Immature natural killer cell (primary cell): ENCODE data around the gene CNTN5. TPM values are rescaled to one million over a fixed set of nuclear protein-coding genes. Genes with fewer than 3 reads are reported as not detected.

ENCODE experiments used
- DNase-seq, 3 donors: peaks; one replicate each; pipeline ENCODE4 v3.0.0; 2022; ENCODE audit warnings: mixed read lengths in 1 of 3
- H3K27ac Mint-ChIP-seq, 6 donors: one replicate each; pipeline ENCODE4 v1.8.0; 2020; ENCODE audit warnings: mixed read lengths in 6 of 6, mild to moderate bottlenecking in 5 of 6, inconsistent platforms in 4 of 6, moderate library complexity in 3 of 6
- H3K27me3 Mint-ChIP-seq, 3 donors: one replicate each; pipeline ENCODE4 v1.8.0; 2020 to 2021; ENCODE audit warnings: low read depth in 3 of 3, mild to moderate bottlenecking in 3 of 3, mixed read lengths in 3 of 3, moderate library complexity in 3 of 3, inconsistent platforms in 1 of 3
- H3K36me3 Mint-ChIP-seq, 3 donors: one replicate each; pipeline ENCODE4 v1.8.0; 2020; ENCODE audit warnings: mixed read lengths in 3 of 3, inconsistent platforms in 2 of 3, mild to moderate bottlenecking in 2 of 3
- H3K4me1 Mint-ChIP-seq, 2 donors: one replicate each; pipeline ENCODE4 v1.8.0; 2020; ENCODE audit warnings: inconsistent platforms in 2 of 2, mild to moderate bottlenecking in 2 of 2, mixed read lengths in 2 of 2, moderate library complexity in 1 of 2
- H3K4me3 Mint-ChIP-seq, 5 donors: one replicate each; pipeline ENCODE4 v1.8.0; 2020; ENCODE audit warnings: mild to moderate bottlenecking in 5 of 5, mixed read lengths in 5 of 5, inconsistent platforms in 3 of 5, moderate library complexity in 3 of 5
- H3K9me3 Mint-ChIP-seq, 6 donors: one replicate each; pipeline ENCODE4 v1.8.0; 2020; ENCODE audit warnings: mild to moderate bottlenecking in 6 of 6, mixed read lengths in 6 of 6, inconsistent platforms in 4 of 6, moderate library complexity in 3 of 6
- polyA plus RNA-seq, 3 donors: library from polyadenylated mRNA; unstranded; fragments of 300-500 nt; fragmentation: Illumina TruSeq; gene quantifications; one replicate each; pipeline ENCODE4 v1.2.3, GENCODE V29; 2021

The CNTN5 gene
- polyA plus RNA-seq, 3 donors from 2014 or later: not detected

- no peak for DNase-seq
- Mint-ChIP-seq H3K4me1 (no peaks in the 10 kb centered on the region), H3K36me3 (no peaks in the 10 kb centered on the region), H3K4me3 (no peak overlapping the region), H3K27ac (no peak overlapping the region), H3K27me3 (peaks cover 0 to 3% (median 1%) of the 10 kb centered on the region in 3 donors), H3K9me3 (peaks cover 1 to 35% (median 18%) of the 10 kb centered on the region in 6 donors)
These were observed 661.9 kb downstream of the CNTN5 start for GRCh38 chr11:99682646-99683045.

DNA sequence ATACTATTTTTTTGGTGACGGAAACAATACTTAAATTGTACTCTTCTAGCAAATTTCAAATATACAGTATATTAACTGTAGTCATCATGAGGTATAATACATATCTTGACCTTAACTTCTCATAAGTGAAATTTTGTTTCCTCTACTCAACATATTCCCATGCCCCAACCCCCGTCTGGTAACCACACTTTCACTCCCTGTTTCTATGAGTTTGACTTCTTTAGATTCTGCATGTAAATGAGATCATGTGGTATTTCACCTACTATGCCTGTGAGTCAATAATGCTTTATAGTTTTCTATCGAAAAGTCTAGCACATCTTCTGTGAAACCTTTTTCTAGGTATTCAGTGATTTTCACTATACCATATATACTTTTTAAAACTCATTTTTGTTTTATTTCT, 663.2 kb downstream of the CNTN5 start:
- no peak overlapping the region for H3K27ac Mint-ChIP-seq
- no peak for DNase-seq
- no peak overlapping the region for H3K4me3 Mint-ChIP-seq
- peaks cover 0 to 39% (median 25%) of the 10 kb centered on the region in 6 donors for H3K9me3 Mint-ChIP-seq
- peaks cover 0 to 3% (median 1%) of the 10 kb centered on the region in 3 donors for H3K27me3 Mint-ChIP-seq
- H3K4me1 Mint-ChIP-seq: no peaks in the 10 kb centered on the region
- no peaks in the 10 kb centered on the region for H3K36me3 Mint-ChIP-seq

DNA sequence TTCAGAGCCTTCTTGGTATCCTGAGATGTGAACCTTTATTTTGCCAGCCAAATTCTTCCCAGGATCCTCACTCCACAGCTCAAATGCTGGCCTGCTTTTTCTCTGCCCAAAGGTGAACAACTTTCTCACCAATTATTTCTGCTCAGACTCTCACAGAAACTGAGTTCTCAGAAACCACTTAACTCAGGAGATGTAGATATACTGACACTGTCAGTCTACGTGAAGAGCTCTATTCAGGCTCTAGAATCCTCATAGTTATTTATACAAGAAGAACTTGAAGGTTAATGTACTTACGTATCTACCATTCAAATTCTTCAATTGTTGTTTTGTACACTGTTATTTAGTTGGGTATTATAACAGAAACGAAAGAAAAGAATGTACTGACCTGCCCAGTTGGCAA, 666.1 kb downstream of the CNTN5 start:
- no peak for DNase-seq
- Mint-ChIP-seq H3K36me3 (no peaks in the 10 kb centered on the region), H3K4me1 (no peaks in the 10 kb centered on the region), H3K4me3 (no peak overlapping the region), H3K27me3 (peaks cover 0 to 3% (median 1%) of the 10 kb centered on the region in 3 donors), H3K27ac (no peak overlapping the region), H3K9me3 (peaks cover 6 to 64% (median 43%) of the 10 kb centered on the region in 6 donors)

GRCh38 chr11:99687320-99687719, 666.6 kb downstream of the CNTN5 start:
- no peaks in the 10 kb centered on the region for H3K36me3 Mint-ChIP-seq
- no peak for DNase-seq

DNA sequence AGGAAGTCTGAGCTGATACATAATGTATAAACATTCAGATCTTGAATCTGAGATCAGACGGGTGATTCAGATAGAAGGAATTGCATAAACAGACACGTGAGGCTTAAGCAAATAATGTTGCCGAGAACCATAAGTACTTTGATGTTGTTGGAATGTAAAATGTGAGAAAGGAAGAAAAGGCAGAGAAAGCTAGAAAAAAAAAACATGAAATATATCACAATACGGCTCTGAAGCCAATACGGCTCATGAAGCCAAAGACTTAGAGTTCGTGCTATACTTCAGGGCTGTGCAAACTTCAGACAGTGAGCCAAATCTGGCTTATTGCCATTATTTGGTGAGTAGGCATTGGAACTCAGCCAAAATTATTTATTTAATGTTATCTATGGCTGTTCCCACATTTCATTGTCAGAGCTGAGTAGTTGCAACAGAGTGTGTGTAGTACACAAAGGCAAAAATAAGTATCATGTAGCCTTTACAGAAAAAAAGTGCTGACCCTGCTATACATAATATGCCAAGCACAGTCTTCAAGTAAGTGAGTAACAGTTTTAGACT, 673.3 kb downstream of the CNTN5 start:
- no peak overlapping the region for H3K27ac Mint-ChIP-seq
- peaks cover 11 to 63% (median 37%) of the 10 kb centered on the region in 6 donors for H3K9me3 Mint-ChIP-seq
- H3K36me3 Mint-ChIP-seq: peaks cover 0 to 4% (median 3%) of the 10 kb centered on the region in 3 donors
- DNase-seq: no peak
- no peaks in the 10 kb centered on the region for H3K4me1 Mint-ChIP-seq
- peaks cover 0 to 2% (median 0%) of the 10 kb centered on the region in 3 donors for H3K27me3 Mint-ChIP-seq
- H3K4me3 Mint-ChIP-seq: no peak overlapping the region

More at GRCh38 chr11:99687320-99687719, 666.6 kb downstream of the CNTN5 start:
- Mint-ChIP-seq H3K27me3 (peaks cover 0 to 3% (median 1%) of the 10 kb centered on the region in 3 donors), H3K4me3 (no peak overlapping the region), H3K4me1 (no peaks in the 10 kb centered on the region), H3K27ac (no peak overlapping the region), H3K9me3 (peaks cover 6 to 64% (median 44%) of the 10 kb centered on the region in 6 donors)

GRCh38 chr11:99695106-99695505, 674.4 kb downstream of the CNTN5 start:
- Mint-ChIP-seq H3K4me1 (no peaks in the 10 kb centered on the region), H3K36me3 (peaks cover 0 to 4% (median 3%) of the 10 kb centered on the region in 3 donors), H3K4me3 (no peak overlapping the region), H3K27ac (no peak overlapping the region), H3K27me3 (peaks cover 0 to 2% (median 0%) of the 10 kb centered on the region in 3 donors), H3K9me3 (peaks cover 5 to 55% (median 30%) of the 10 kb centered on the region in 6 donors)
- no peak for DNase-seq

DNA sequence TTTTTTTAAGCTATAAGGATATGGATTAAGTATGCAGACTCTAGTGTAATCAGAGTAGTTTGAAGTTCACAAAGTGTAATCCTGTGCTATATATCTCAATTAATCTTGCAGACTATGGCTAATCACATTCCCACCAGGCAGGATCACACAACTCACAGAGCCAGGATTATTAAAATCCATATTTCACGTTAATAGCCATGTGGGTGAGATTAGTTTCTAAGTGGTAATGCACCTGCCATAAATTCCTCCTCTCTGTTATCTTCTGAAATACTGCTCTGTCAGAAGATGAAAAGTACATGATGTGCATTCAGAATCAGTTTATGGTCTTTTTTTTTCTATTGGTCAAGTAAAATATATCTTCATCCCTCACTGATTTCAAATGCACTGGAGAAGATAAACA, 686.1 kb downstream of the CNTN5 start:
- DNase-seq: no peak
- H3K36me3 Mint-ChIP-seq: no peaks in the 10 kb centered on the region
- peaks cover 2 to 37% (median 13%) of the 10 kb centered on the region in 6 donors for H3K9me3 Mint-ChIP-seq
- no peak overlapping the region for H3K4me3 Mint-ChIP-seq
- H3K27me3 Mint-ChIP-seq: peaks cover 0 to 2% (median 0%) of the 10 kb centered on the region in 3 donors
- no peak overlapping the region for H3K27ac Mint-ChIP-seq
- H3K4me1 Mint-ChIP-seq: no peaks in the 10 kb centered on the region

GRCh38 chr11:99708928-99709672, 688.4 kb downstream of the CNTN5 start:
- no peaks in the 10 kb centered on the region for H3K36me3 Mint-ChIP-seq
- DNase-seq: no peak

DNA sequence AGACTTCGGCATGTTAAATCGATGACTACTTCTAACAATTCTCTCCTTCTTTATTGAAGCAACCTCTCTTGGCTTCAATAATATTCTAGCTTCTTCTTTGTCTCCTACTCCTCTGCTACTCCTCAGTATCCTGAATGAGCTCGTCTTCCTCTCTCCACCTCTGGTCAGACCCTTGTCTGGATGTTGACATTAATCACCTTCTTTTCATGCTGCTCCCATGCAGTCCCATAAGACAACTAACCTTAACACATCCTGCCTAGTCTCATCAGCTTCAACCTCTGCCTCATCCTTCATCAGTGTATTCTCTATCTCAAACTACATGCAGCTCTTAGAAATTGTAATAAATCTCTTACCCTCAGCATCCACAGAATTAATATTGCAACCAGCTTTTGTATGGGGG, 695.6 kb downstream of the CNTN5 start:
- no peak overlapping the region for H3K4me3 Mint-ChIP-seq
- peaks cover 17 to 53% (median 32%) of the 10 kb centered on the region in 6 donors for H3K9me3 Mint-ChIP-seq
- DNase-seq: no peak
- H3K27ac Mint-ChIP-seq: no peak overlapping the region
- H3K4me1 Mint-ChIP-seq: no peaks in the 10 kb centered on the region
- H3K27me3 Mint-ChIP-seq: no peaks in the 10 kb centered on the region
- H3K36me3 Mint-ChIP-seq: no peaks in the 10 kb centered on the region

More at GRCh38 chr11:99708928-99709672, 688.4 kb downstream of the CNTN5 start:
- Mint-ChIP-seq H3K9me3 (peaks cover 10 to 47% (median 18%) of the 10 kb centered on the region in 6 donors), H3K4me3 (no peak overlapping the region), H3K27me3 (peaks cover 0 to 2% (median 0%) of the 10 kb centered on the region in 3 donors), H3K27ac (no peak overlapping the region), H3K4me1 (no peaks in the 10 kb centered on the region)

DNA sequence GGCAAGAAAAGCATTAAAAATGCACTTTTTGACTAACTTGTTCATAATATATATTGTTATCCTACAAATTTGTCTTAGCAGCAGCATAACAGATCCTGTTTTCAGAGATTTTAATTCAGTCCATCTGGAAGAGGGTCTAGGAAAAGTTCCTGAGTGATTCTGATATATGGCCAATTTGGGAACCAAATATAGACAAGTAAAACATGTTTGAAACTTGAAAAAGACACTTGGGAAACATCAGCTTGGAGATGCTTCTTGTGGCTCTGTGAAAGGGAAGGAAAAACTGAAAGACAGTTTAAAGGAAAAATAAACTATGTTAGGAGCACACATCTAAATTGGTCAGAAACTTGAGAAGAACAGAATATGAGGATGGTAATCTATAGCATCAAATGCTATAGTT, 697.5 kb downstream of the CNTN5 start:
- Mint-ChIP-seq H3K4me1 (no peaks in the 10 kb centered on the region), H3K36me3 (no peaks in the 10 kb centered on the region), H3K9me3 (peaks cover 11 to 42% (median 34%) of the 10 kb centered on the region in 6 donors), H3K27ac (no peak overlapping the region), H3K4me3 (no peak overlapping the region), H3K27me3 (peaks cover 0 to 2% (median 0%) of the 10 kb centered on the region in 3 donors)
- no peak for DNase-seq

GRCh38 chr11:99739464-99740089, 718.8 kb downstream of the CNTN5 start:
- Mint-ChIP-seq H3K27me3 (peaks cover 0 to 1% (median 0%) of the 10 kb centered on the region in 3 donors), H3K4me3 (no peak overlapping the region), H3K27ac (no peak overlapping the region), H3K4me1 (no peaks in the 10 kb centered on the region), H3K36me3 (no peaks in the 10 kb centered on the region), H3K9me3 (peaks cover 0 to 55% (median 15%) of the 10 kb centered on the region in 6 donors)
- DNase-seq: no peak

DNA sequence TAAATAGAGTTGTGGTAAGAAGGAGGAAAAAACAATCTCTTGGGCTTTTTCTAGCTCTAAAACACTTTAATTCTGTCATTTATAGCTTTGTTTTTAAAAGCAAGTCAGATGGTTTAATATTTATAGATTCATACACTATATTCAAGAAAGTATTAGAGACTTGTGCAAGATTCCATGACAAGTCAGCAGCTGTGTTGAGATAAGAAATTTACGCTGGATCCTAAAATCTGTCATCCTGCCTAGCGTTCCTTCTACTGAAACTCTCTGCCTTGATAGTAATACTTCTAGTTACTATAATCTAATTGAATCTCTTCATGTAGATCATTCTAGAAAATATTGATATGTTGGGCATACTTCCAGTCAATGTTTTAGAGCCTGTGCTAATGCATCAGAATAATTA, 721.8 kb downstream of the CNTN5 start:
- H3K36me3 Mint-ChIP-seq: no peaks in the 10 kb centered on the region
- H3K27ac Mint-ChIP-seq: no peak overlapping the region
- peaks cover 3 to 47% (median 12%) of the 10 kb centered on the region in 6 donors for H3K9me3 Mint-ChIP-seq
- no peaks in the 10 kb centered on the region for H3K4me1 Mint-ChIP-seq
- peaks cover 0 to 1% (median 0%) of the 10 kb centered on the region in 3 donors for H3K27me3 Mint-ChIP-seq
- DNase-seq: no peak
- no peak overlapping the region for H3K4me3 Mint-ChIP-seq

DNA sequence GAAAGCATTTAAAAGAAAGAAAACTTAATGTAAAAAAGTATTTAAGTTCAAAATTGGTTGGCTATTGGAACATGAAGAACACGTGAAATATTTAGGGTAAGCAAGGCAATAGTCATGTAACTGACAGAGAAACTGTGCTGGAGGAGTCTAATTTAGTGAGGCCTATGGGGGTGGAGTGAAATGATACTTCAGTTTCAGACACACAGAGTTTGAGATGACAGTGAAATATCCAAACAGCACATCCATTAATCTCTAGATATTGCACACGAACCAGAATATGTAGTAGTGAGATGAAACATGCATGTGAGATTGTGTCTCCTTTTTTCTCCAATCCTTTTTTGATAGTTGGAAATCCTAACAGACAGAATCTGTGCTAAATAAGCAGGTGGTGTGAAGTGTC, 739.0 kb downstream of the CNTN5 start:
- H3K4me3 Mint-ChIP-seq: no peak overlapping the region
- DNase-seq: no peak
- H3K27me3 Mint-ChIP-seq: no peaks in the 10 kb centered on the region
- peaks cover 6 to 34% (median 13%) of the 10 kb centered on the region in 6 donors for H3K9me3 Mint-ChIP-seq
- no peaks in the 10 kb centered on the region for H3K4me1 Mint-ChIP-seq
- H3K36me3 Mint-ChIP-seq: peaks cover 0 to 4% (median 0%) of the 10 kb centered on the region in 3 donors
- no peak overlapping the region for H3K27ac Mint-ChIP-seq

DNA sequence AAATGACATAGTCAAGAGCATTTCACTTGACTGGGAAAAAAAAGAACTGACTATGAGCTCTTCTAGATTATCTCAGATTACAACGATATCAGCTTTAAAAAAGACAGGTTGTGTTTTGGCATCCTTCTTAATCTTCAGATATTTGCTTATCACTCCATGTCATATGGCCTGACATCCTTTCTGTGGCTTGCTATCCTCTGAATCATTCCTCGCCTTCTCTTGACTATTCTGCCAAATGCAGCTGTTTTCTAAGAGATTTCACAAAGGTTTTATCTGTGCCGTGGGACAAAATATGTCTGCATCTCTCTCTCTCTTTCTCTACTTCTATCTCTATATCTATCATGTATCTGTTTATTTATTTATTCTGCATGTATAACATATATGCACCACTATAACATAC, 746.1 kb downstream of the CNTN5 start:
- Mint-ChIP-seq H3K27me3 (no peaks in the 10 kb centered on the region), H3K4me3 (no peak overlapping the region), H3K27ac (no peak overlapping the region), H3K9me3 (peaks cover 2 to 29% (median 14%) of the 10 kb centered on the region in 6 donors), H3K36me3 (no peaks in the 10 kb centered on the region), H3K4me1 (no peaks in the 10 kb centered on the region)
- DNase-seq: no peak
